Mucosa of stomach (tissue), 1 donor: ENCODE measurements around the gene LENG9.
"Not testable (repeated sequence)": the region's sequence is repeated elsewhere in the genome, so short reads cannot be mapped to it uniquely, and the experiment has no call there.

ENCODE experiments used
- H3K27me3 ChIP-seq: one replicate; pipeline ENCODE4 v1.7.0; 2013; ENCODE audit warnings: mild to moderate bottlenecking, low read length; ENCODE audit not compliant: control insufficient read depth, insufficient read depth
- H3K36me3 ChIP-seq: one replicate; pipeline ENCODE4 v1.7.0; 2013; ENCODE audit warnings: low read length; ENCODE audit not compliant: control insufficient read depth, insufficient read depth
- H3K4me1 ChIP-seq: one replicate; pipeline ENCODE4 v1.7.0; 2013; ENCODE audit warnings: mild to moderate bottlenecking, low read length; ENCODE audit not compliant: control insufficient read depth, insufficient read depth
- H3K4me3 ChIP-seq: one replicate; pipeline ENCODE4 v1.7.0; 2013; ENCODE audit warnings: low read length
- H3K9ac ChIP-seq: one replicate; pipeline ENCODE4 v1.7.0; 2013; ENCODE audit warnings: mild to moderate bottlenecking, low read length, moderate library complexity
- H3K9me3 ChIP-seq: one replicate; pipeline ENCODE4 v1.7.0; 2013; ENCODE audit warnings: mild to moderate bottlenecking, low read length, moderate library complexity; ENCODE audit not compliant: control insufficient read depth
- donor health status: Pancreatic carcinoma.

The LENG9 gene

GRCh38 chr19:54493967-54494585 is 30.5 kb upstream of the LENG9 start:
- no peak overlapping the region for H3K4me3 ChIP-seq
- no peaks in the 10 kb centered on the region for H3K4me1 ChIP-seq
- no peaks in the 10 kb centered on the region for H3K9me3 ChIP-seq
- no peaks in the 10 kb centered on the region for H3K36me3 ChIP-seq
- no peak overlapping the region for H3K9ac ChIP-seq
- peaks cover 10% of the 10 kb centered on the region for H3K27me3 ChIP-seq

GRCh38 chr19:54493056-54493455 is 29.5 kb upstream of the LENG9 start:
- not testable (repeated sequence) for H3K4me3 ChIP-seq, H3K9me3 ChIP-seq
- H3K27me3 ChIP-seq: peaks cover 10% of the 10 kb centered on the region

DNA sequence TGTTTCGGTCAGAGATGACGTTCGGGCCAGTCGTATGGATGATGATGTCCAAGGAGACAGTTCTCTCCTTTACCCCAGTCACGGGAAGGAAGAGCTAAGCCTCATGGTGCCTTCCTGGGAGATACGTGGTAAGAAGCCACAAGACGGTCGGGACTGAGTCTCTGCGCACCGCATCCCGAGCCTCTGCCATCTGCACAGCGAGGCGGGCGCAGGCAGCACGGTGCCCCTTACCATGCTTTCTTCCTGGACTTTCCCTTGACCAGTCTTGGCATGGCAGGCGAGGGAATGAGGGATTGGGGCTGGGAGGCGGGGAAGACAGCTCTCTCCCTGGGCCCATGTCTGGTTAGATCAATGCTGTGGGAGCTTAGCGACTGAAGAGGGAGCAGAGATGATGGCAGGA is 29.0 kb upstream of the LENG9 start:
- H3K4me1 ChIP-seq: no peaks in the 10 kb centered on the region
- H3K27me3 ChIP-seq: peaks cover 10% of the 10 kb centered on the region
- H3K36me3 ChIP-seq: no peaks in the 10 kb centered on the region
- no peaks in the 10 kb centered on the region for H3K9me3 ChIP-seq
- no peak overlapping the region for H3K9ac ChIP-seq
- no peak overlapping the region for H3K4me3 ChIP-seq

More at GRCh38 chr19:54493056-54493455, 29.5 kb upstream of the LENG9 start:
- not testable (repeated sequence) for H3K4me1 ChIP-seq, H3K9ac ChIP-seq, H3K36me3 ChIP-seq

- Histone ChIP-seq H3K4me3 (no peak overlapping the region), H3K36me3 (no peaks in the 10 kb centered on the region), H3K9ac (no peak overlapping the region), H3K4me1 (no peaks in the 10 kb centered on the region), H3K9me3 (no peaks in the 10 kb centered on the region), H3K27me3 (peaks cover 10% of the 10 kb centered on the region)
Measured at GRCh38 chr19:54489766-54490165, 26.2 kb upstream of the LENG9 start.

DNA sequence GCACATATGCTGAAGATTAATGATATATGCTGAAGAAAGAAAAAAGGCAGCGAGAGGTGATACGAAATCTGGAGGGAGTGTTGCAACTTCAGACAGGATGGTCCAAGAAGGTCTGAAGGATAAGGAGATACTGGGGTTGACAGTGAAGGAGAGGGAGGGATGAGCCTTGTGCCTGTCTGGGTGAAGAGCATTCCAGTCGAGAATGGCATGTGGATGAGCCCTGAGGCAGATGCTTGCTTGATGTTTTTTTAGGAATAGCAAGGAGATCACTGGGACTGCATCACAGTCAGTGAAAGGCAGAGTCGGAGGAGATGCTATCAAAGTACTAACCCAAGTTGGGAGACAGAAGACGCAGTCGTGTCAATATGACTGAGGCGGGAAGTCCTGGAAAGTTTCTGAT is 25.8 kb upstream of the LENG9 start:
- H3K4me1 ChIP-seq: no peaks in the 10 kb centered on the region
- no peaks in the 10 kb centered on the region for H3K36me3 ChIP-seq
- H3K9me3 ChIP-seq: no peaks in the 10 kb centered on the region
- no peak overlapping the region for H3K9ac ChIP-seq
- peaks cover 10% of the 10 kb centered on the region for H3K27me3 ChIP-seq
- H3K4me3 ChIP-seq: no peak overlapping the region

DNA sequence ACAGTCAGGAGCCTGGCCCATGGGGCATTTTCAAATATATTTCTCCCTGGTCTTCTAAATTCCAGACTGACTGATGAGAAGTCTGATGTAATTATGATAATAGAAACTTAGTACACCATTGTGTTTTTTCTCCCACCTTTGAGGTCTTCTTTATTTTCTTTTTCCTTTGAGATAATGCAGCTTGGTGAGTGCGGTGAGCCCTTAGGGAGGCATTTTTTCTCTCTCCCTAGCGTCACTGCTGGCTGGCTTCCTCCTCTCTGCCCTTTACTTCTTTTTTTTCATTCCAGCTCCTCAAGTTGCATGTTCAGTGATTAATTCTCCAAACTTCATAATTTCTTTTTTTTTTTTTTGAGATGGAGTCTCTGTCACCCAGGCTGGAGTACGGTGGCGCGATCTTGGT is 22.3 kb upstream of the LENG9 start:
- no peaks in the 10 kb centered on the region for H3K4me1 ChIP-seq
- H3K36me3 ChIP-seq: no peaks in the 10 kb centered on the region
- no peaks in the 10 kb centered on the region for H3K9me3 ChIP-seq
- peaks cover 6% of the 10 kb centered on the region for H3K27me3 ChIP-seq
- H3K4me3 ChIP-seq: no peak overlapping the region
- H3K9ac ChIP-seq: no peak overlapping the region

DNA sequence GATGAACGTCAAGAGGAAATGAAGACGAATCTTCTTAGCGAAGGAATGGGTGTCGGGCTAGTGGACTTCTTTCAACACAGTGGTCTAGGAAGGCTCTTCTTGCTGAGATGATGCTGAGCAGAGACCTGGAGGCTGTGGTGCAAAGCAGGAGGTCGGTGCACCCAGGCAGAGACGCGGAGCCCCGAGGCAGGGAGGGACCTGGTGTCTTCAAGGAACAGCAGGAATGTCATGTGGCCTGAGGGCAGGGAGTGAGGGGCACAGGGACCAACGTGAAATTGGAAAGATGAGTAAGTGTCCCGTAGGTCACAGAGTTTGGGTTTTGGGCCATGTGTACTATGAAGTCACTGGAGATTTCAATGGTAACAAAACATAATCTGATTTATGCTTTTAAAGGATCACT is 20.9 kb upstream of the LENG9 start:
- H3K27me3 ChIP-seq: no peaks in the 10 kb centered on the region

GRCh38 chr19:54482889-54483288 is 19.3 kb upstream of the LENG9 start:
- Histone ChIP-seq H3K4me3 (no peak overlapping the region), H3K4me1 (no peaks in the 10 kb centered on the region), H3K27me3 (no peaks in the 10 kb centered on the region), H3K9ac (no peak overlapping the region), H3K9me3 (no peaks in the 10 kb centered on the region), H3K36me3 (no peaks in the 10 kb centered on the region)

More for the DNA sequence above, 20.9 kb upstream of the LENG9 start:
- H3K4me3 ChIP-seq: no peak overlapping the region
- H3K9ac ChIP-seq: no peak overlapping the region
- H3K4me1 ChIP-seq: no peaks in the 10 kb centered on the region
- no peaks in the 10 kb centered on the region for H3K36me3 ChIP-seq
- no peaks in the 10 kb centered on the region for H3K9me3 ChIP-seq

DNA sequence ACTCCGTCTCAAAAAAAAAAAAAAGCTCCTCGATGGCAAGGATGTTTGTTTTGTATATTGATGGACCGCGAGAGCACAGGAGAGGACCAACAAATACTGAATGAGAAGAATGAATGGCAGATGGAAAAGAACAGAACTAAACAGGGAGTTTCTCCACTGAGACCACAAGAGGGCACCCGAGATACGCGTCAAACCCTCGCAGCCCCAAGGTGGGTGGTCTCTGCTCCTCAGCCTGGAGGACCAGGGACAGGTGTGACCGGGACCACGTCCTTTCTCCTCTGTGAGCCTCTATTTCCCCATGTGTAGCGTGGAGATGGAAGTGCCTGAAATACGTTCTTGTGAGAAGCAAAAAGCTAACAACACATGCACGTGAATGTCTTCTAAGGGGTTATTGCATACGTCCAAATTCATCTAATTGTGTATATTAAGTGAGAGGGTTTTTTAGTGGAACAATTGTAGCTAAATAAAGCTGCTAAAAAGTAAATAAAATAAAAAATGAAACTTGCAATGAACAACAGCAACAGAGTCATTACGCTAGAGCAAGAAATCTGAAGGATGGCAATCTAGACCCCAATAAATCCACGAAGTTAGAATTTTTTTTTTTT is 17.9 kb upstream of the LENG9 start:
- Histone ChIP-seq H3K9me3 (no peaks in the 10 kb centered on the region), H3K27me3 (no peaks in the 10 kb centered on the region), H3K4me3 (no peak overlapping the region)

GRCh38 chr19:54480051-54480450 is 16.5 kb upstream of the LENG9 start:
- Histone ChIP-seq H3K9ac (no peak overlapping the region), H3K36me3 (no peaks in the 10 kb centered on the region), H3K9me3 (no peaks in the 10 kb centered on the region), H3K4me1 (no peaks in the 10 kb centered on the region), H3K4me3 (no peak overlapping the region), H3K27me3 (no peaks in the 10 kb centered on the region)

More for the DNA sequence above, 17.9 kb upstream of the LENG9 start:
- no peaks in the 10 kb centered on the region for H3K4me1 ChIP-seq
- H3K9ac ChIP-seq: no peak overlapping the region
- H3K36me3 ChIP-seq: no peaks in the 10 kb centered on the region

- H3K4me1 ChIP-seq: peaks cover 2% of the 10 kb centered on the region
- H3K27me3 ChIP-seq: no peaks in the 10 kb centered on the region
Measured at GRCh38 chr19:54478677-54479266, 15.2 kb upstream of the LENG9 start.

DNA sequence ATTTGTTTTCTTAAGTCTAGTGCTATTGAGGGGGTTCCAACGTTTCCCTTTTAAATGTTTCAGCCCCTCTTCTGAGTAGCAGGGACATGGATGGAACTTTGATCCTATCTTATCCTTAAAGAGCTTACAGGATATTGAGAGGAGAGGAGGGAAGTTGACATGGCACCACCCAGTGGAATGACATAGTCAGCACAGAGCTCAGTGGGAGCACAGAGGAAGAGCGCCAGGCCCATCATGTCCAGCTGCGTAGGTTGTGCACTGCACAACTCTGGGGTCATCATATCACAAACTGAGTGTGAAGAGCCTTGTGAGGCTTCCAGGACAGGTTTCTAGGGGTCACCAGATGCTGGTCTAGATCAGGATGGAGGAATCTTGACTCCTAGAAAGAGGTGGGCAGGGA is 14.1 kb upstream of the LENG9 start:
- Histone ChIP-seq H3K4me3 (no peak overlapping the region), H3K9me3 (no peaks in the 10 kb centered on the region), H3K27me3 (no peaks in the 10 kb centered on the region), H3K36me3 (no peaks in the 10 kb centered on the region), H3K4me1 (peaks cover 8% of the 10 kb centered on the region), H3K9ac (no peak overlapping the region)

More at GRCh38 chr19:54478677-54479266, 15.2 kb upstream of the LENG9 start:
- no peaks in the 10 kb centered on the region for H3K36me3 ChIP-seq
- H3K9ac ChIP-seq: no peak overlapping the region
- no peak overlapping the region for H3K4me3 ChIP-seq
- H3K9me3 ChIP-seq: no peaks in the 10 kb centered on the region
